WERI-Rb-1 (cell line): ENCODE results near the gene TUT4.

Source experiments
- DNase-seq: peaks from one replicate; pipeline ENCODE4 v3.0.0-alpha.2; 2020
- H3K27ac ChIP-seq: fragments of 250-450 bp; sonication (Bioruptor Pico); 2 replicates; pipeline ENCODE4 v1.5.1; 2020; ENCODE audit warnings: mild to moderate bottlenecking, moderate library complexity
- H3K27me3 ChIP-seq: fragments of 250-450 bp; sonication (Bioruptor Pico); 2 replicates; pipeline ENCODE4 v1.5.1; 2021; ENCODE audit warnings: mild to moderate bottlenecking, low read depth, moderate library complexity; ENCODE audit not compliant: insufficient read depth, severe bottlenecking
- H3K36me3 ChIP-seq: fragments of 250-450 bp; sonication (Bioruptor Pico); 2 replicates; pipeline ENCODE4 v1.5.1; 2020; ENCODE audit warnings: mild to moderate bottlenecking, moderate library complexity
- H3K4me3 ChIP-seq: 2 replicates; pipeline ENCODE4 v1.5.1; 2011; ENCODE audit warnings: low read depth, mild to moderate bottlenecking, control low read depth, low read length
- H3K9me3 ChIP-seq: fragments of 250-450 bp; sonication (Bioruptor Pico); 2 replicates; pipeline ENCODE4 v1.5.1; 2021; ENCODE audit warnings: mild to moderate bottlenecking, moderate library complexity; ENCODE audit not compliant: severe bottlenecking
- CTCF ChIP-seq: IDR thresholded peaks from 2 replicates; pipeline ENCODE4 v1.5.1; 2011; ENCODE audit warnings: low read depth, mild to moderate bottlenecking, control low read depth, inconsistent platforms, low read length

TUT4 gene

GRCh38 chr1:52404116-52404974, 148.5 kb downstream of the TUT4 start, which contains the start of the genes ORC1 and PRPF38A:
ORC1 (minus strand) TSS chr1:52404423; CDS start chr1:52402223, 2,200 bp downstream.
PRPF38A (plus strand) TSS chr1:52404602; CDS start chr1:52404750, 148 bp downstream.
- Histone ChIP-seq H3K9me3 (no peaks in the 10 kb centered on the region), H3K4me3 (peak within 1 kb of the TSS; percentile 96), H3K36me3 (peaks cover 64% of the 10 kb centered on the region), H3K27me3 (no peaks in the 10 kb centered on the region), H3K27ac (peak within 1 kb of the TSS; percentile 86)
- DNase-seq = peak; percentile 98
- TF ChIP-seq CTCF = peak; percentile 52

- H3K36me3 ChIP-seq = peaks cover 57% of the 10 kb centered on the region
Measured at GRCh38 chr1:52403566-52404115, 149.3 kb downstream of the TUT4 start.

GRCh38 chr1:52402860-52403240, 150.0 kb downstream of the TUT4 start:
- DNase-seq = no peak
- H3K27ac ChIP-seq = no peak overlapping the region; the same call in 1 of the 2 replicates
- no peaks in the 10 kb centered on the region for H3K27me3 ChIP-seq
- H3K36me3 ChIP-seq = peaks cover 54% of the 10 kb centered on the region
- TF ChIP-seq CTCF = no peak
- H3K9me3 ChIP-seq = no peaks in the 10 kb centered on the region
- H3K4me3 ChIP-seq = peak overlapping the region; percentile 96; the same call in 1 of the 2 replicates

More at GRCh38 chr1:52403566-52404115, 149.3 kb downstream of the TUT4 start:
- peak overlapping the region; percentile 96 for H3K4me3 ChIP-seq
- DNase-seq = peak; percentile 14
- no peak for TF ChIP-seq CTCF
- peak overlapping the region; percentile 86 for H3K27ac ChIP-seq
- no peaks in the 10 kb centered on the region for H3K27me3 ChIP-seq
- H3K9me3 ChIP-seq = no peaks in the 10 kb centered on the region

- Histone ChIP-seq H3K9me3 (no peaks in the 10 kb centered on the region), H3K4me3 (no peak overlapping the region), H3K27ac (no peak overlapping the region), H3K36me3 (peaks cover 57% of the 10 kb centered on the region), H3K27me3 (no peaks in the 10 kb centered on the region)
- TF ChIP-seq CTCF = no peak
- DNase-seq = no peak
Measured at GRCh38 chr1:52400131-52400530, 152.8 kb downstream of the TUT4 start.

GRCh38 chr1:52399629-52400028, 153.3 kb downstream of the TUT4 start:
- no peaks in the 10 kb centered on the region for H3K27me3 ChIP-seq
- H3K36me3 ChIP-seq = peaks cover 59% of the 10 kb centered on the region

More at GRCh38 chr1:52399629-52400028, 153.3 kb downstream of the TUT4 start:
- no peak for TF ChIP-seq CTCF
- H3K9me3 ChIP-seq = no peaks in the 10 kb centered on the region
- no peak for DNase-seq
- H3K27ac ChIP-seq = no peak overlapping the region
- no peak overlapping the region for H3K4me3 ChIP-seq
